Activated CD8-positive, alpha-beta T cell treated with anti-CD3 and anti-CD28 coated beads for 36 hours (primary cell): ENCODE data around the gene RUVBL1. TPM values are rescaled to one million over a fixed set of nuclear protein-coding genes. Genes with fewer than 3 reads are reported as not detected.
A peak's percentile ranks its signal among the peaks of the same experiment; 100 is the strongest.

Experiments
- ATAC-seq: fragments of 200-7000 bp; cut with Tn5 transposase; one replicate; pipeline ENCODE4 v1.10.0; 2021; ENCODE audit warnings: mild to moderate bottlenecking, moderate library complexity
- CTCF ChIA-PET: fragments of 350-600 bp; sonication (Branson Sonifier 250); formaldehyde crosslinking; loops from one replicate; lab custom pipeline; 2021; ENCODE audit warnings: antibody characterized with exemption; lab: Charles Lee
- POLR2A ChIA-PET: fragments of 350-600 bp; sonication (Branson Sonifier 250); formaldehyde crosslinking; loops from one replicate; lab custom pipeline; 2021; ENCODE audit warnings: antibody characterized with exemption; lab: Charles Lee
- DNase-seq: peaks from one replicate; pipeline ENCODE4 v3.0.0-alpha.2; 2020
- H3K27ac Mint-ChIP-seq: one replicate; pipeline ENCODE4 v1.8.0; 2021; ENCODE audit warnings: mild to moderate bottlenecking, mixed read lengths
- H3K27me3 Mint-ChIP-seq: one replicate; pipeline ENCODE4 v1.8.0; 2021; ENCODE audit warnings: mixed read lengths
- H3K36me3 Mint-ChIP-seq: one replicate; pipeline ENCODE4 v1.8.0; 2021; ENCODE audit warnings: low read depth, mixed read lengths
- H3K4me1 Mint-ChIP-seq: one replicate; pipeline ENCODE4 v1.8.0; 2021; ENCODE audit warnings: low read depth, mixed read lengths
- H3K4me3 Mint-ChIP-seq: one replicate; pipeline ENCODE4 v1.8.0; 2021; ENCODE audit warnings: mild to moderate bottlenecking, moderate library complexity, mixed read lengths
- H3K9me3 Mint-ChIP-seq: one replicate; pipeline ENCODE4 v1.8.0; 2021; ENCODE audit warnings: mixed read lengths
- intact Hi-C: fragments of 100-400 bp; cut with micrococcal nuclease; formaldehyde crosslinking; loops from one replicate; pipeline ENCODE4 v1.10.0; 2022
- total RNA-seq, 2 experiments: library from RNA; stranded (reverse); gene quantifications; one replicate each; pipeline ENCODE4 v1.2.3, GENCODE V29; 2021
- TF ChIP-seq, protein P1 (sequence below): fragments of 200-600 bp; IDR thresholded peaks from one replicate; pipeline ENCODE4 v1.8.0; 2022; ENCODE audit warnings: antibody characterized with exemption, mild to moderate bottlenecking

RUVBL1 gene
- 10 to 100 TPM; 99.0 to 99.5 TPM for total RNA-seq

GRCh38 chr3:128123538-128124368 lies at the start of gene RUVBL1:
RUVBL1 (minus strand) TSS chr3:128123812; CDS start chr3:128123724, 88 bp downstream.
- ChIA-PET POLR2A (interaction anchor here (0.5 to 2.6 kb wide), 12 partner anchors 9 to 847 kb away, joined by 3 to 30 read pairs (median 3); partner anchors contain the start of genes EEFSEC and SEC61A1), CTCF (interaction anchor here (1.3 to 2.6 kb wide), 6 partner anchors 10 to 549 kb away, joined by 3 to 16 read pairs (median 8); no protein-coding TSS in a partner anchor)
- intact Hi-C loops: no loop called here
- peak; percentile 99 for DNase-seq
- no peaks in the 10 kb centered on the region for H3K27me3 Mint-ChIP-seq
- H3K9me3 Mint-ChIP-seq: no peaks in the 10 kb centered on the region
- H3K36me3 Mint-ChIP-seq: peaks cover 25% of the 10 kb centered on the region
- ATAC-seq: peak; percentile 99
- peak within 1 kb of the TSS; percentile 99 for H3K4me3 Mint-ChIP-seq
- H3K4me1 Mint-ChIP-seq: peaks cover 22% of the 10 kb centered on the region
- peak within 1 kb of the TSS; percentile 94 for H3K27ac Mint-ChIP-seq
- TF ChIP-seq, protein P1, sequence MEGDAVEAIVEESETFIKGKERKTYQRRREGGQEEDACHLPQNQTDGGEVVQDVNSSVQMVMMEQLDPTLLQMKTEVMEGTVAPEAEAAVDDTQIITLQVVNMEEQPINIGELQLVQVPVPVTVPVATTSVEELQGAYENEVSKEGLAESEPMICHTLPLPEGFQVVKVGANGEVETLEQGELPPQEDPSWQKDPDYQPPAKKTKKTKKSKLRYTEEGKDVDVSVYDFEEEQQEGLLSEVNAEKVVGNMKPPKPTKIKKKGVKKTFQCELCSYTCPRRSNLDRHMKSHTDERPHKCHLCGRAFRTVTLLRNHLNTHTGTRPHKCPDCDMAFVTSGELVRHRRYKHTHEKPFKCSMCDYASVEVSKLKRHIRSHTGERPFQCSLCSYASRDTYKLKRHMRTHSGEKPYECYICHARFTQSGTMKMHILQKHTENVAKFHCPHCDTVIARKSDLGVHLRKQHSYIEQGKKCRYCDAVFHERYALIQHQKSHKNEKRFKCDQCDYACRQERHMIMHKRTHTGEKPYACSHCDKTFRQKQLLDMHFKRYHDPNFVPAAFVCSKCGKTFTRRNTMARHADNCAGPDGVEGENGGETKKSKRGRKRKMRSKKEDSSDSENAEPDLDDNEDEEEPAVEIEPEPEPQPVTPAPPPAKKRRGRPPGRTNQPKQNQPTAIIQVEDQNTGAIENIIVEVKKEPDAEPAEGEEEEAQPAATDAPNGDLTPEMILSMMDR: no peak

DNA sequence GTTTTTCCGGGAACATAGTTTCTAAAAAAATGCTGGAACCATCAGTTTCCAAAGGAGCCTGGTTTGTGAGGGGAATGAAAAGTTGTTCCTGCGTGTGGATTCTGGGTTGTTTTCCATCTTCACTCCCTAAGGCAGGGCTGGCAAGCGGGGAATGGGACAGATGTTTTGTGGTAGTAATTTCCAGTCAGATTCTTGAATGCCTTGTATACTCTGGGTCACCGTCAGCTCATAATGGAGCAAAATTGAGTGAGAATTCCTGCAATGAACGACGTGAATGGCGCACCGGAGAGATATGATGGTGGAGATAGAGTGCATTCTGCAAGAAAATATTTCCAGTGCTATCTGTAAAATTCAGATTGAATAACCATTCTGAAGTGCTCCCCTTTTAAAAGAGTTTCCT lies 49.6 kb upstream of the RUVBL1 start:
- ATAC-seq (no peak), DNase-seq (no peak)
- Mint-ChIP-seq H3K9me3 (no peaks in the 10 kb centered on the region), H3K4me1 (peaks cover 32% of the 10 kb centered on the region), H3K36me3 (no peaks in the 10 kb centered on the region), H3K27me3 (no peaks in the 10 kb centered on the region), H3K4me3 (no peak overlapping the region), H3K27ac (no peak overlapping the region)
- TF ChIP-seq, protein P1: no peak
- intact Hi-C loops: no loop called here
- CTCF ChIA-PET: interaction anchor here (1.0 to 1.3 kb wide), 2 partner anchors 13 to 149 kb away, joined by 3 read pairs; no protein-coding TSS in a partner anchor
- POLR2A ChIA-PET: interaction anchor here (1.0 kb wide), 1 partner anchor 8 kb away, joined by 3 read pairs; no protein-coding TSS in a partner anchor

- POLR2A ChIA-PET: no interaction called here
- Mint-ChIP-seq H3K4me3 (no peak overlapping the region), H3K4me1 (peaks cover 21% of the 10 kb centered on the region), H3K9me3 (no peaks in the 10 kb centered on the region), H3K36me3 (no peaks in the 10 kb centered on the region), H3K27me3 (no peaks in the 10 kb centered on the region), H3K27ac (no peak overlapping the region)
- intact Hi-C loops: no loop called here
- TF ChIP-seq, protein P1: no peak
- DNase-seq (no peak), ATAC-seq (no peak)
- CTCF ChIA-PET: no interaction called here
Measured at GRCh38 chr3:128170866-128171516, 47.4 kb upstream of the RUVBL1 start.

- DNase-seq (no peak), ATAC-seq (no peak)
- no peaks in the 10 kb centered on the region for H3K36me3 Mint-ChIP-seq
- POLR2A ChIA-PET: no interaction called here
- intact Hi-C loops: no loop called here
- H3K27ac Mint-ChIP-seq: no peak overlapping the region
- no peaks in the 10 kb centered on the region for H3K9me3 Mint-ChIP-seq
- CTCF ChIA-PET: no interaction called here
- no peaks in the 10 kb centered on the region for H3K27me3 Mint-ChIP-seq
- H3K4me1 Mint-ChIP-seq: peaks cover 9% of the 10 kb centered on the region
- no peak overlapping the region for H3K4me3 Mint-ChIP-seq
- TF ChIP-seq, protein P1: no peak
Measured at GRCh38 chr3:128168836-128169235, 45.2 kb upstream of the RUVBL1 start.
